OCI-LY1 (cell line): ENCODE measurements around the gene ABHD6.

Experiments used
- H2AFZ ChIP-seq: fragments of 200-600 bp; sonication (generic), shearing (Covaris generic); 2 replicates; pipeline ENCODE4 v1.6.0; 2014; ENCODE audit warnings: antibody characterized with exemption, mild to moderate bottlenecking, low read length
- H3F3A ChIP-seq: fragments of 200-600 bp; sonication (generic), shearing (Covaris generic); 2 replicates; pipeline ENCODE4 v1.6.0; 2014; ENCODE audit warnings: mild to moderate bottlenecking, antibody characterized with exemption, low read length, moderate library complexity; ENCODE audit not compliant: insufficient read depth
- H3K27ac ChIP-seq: fragments of 200-600 bp; sonication (generic); 2 replicates; pipeline ENCODE4 v1.5.1; 2014; ENCODE audit warnings: low read length, mixed run types, mild to moderate bottlenecking, low read depth; ENCODE audit not compliant: poor library complexity, severe bottlenecking
- H3K27me3 ChIP-seq: fragments of 200-600 bp; sonication (generic); 2 replicates; pipeline ENCODE4 v1.6.0; 2014; ENCODE audit warnings: antibody characterized with exemption, mild to moderate bottlenecking, low read length, moderate library complexity; ENCODE audit not compliant: insufficient read depth
- H3K36me3 ChIP-seq: fragments of 200-600 bp; sonication (generic); 2 replicates; pipeline ENCODE4 v1.6.1; 2014; ENCODE audit warnings: mild to moderate bottlenecking, antibody characterized with exemption, low read length, moderate library complexity, mixed read lengths; ENCODE audit not compliant: insufficient read depth
- H3K4me1 ChIP-seq: fragments of 200-600 bp; sonication (generic); 2 replicates; pipeline ENCODE4 v1.5.1; 2014; ENCODE audit warnings: mild to moderate bottlenecking, low read length, moderate library complexity; ENCODE audit not compliant: insufficient read depth, severe bottlenecking
- H3K4me2 ChIP-seq: fragments of 200-600 bp; sonication (generic), shearing (Covaris generic); 2 replicates; pipeline ENCODE4 v1.6.1; 2014; ENCODE audit warnings: low read length
- H3K4me3 ChIP-seq: fragments of 200-600 bp; sonication (generic); 2 replicates; pipeline ENCODE4 v1.5.1; 2014; ENCODE audit warnings: low read length, low read depth, mild to moderate bottlenecking, mixed read lengths; ENCODE audit not compliant: poor library complexity, severe bottlenecking
- H3K79me2 ChIP-seq: fragments of 200-600 bp; shearing (Covaris generic); 2 replicates; pipeline ENCODE4 v1.6.1; 2016; ENCODE audit warnings: mixed run types, low read length, mixed read lengths; ENCODE audit not compliant: insufficient read depth
- H3K9ac ChIP-seq: fragments of 200-600 bp; sonication (generic), shearing (Covaris generic); 2 replicates; pipeline ENCODE4 v1.6.1; 2014; ENCODE audit warnings: mild to moderate bottlenecking, low read length, mixed read lengths
- H3K9me2 ChIP-seq: fragments of 200-600 bp; sonication (generic), shearing (Covaris generic); 2 replicates; pipeline ENCODE4 v1.6.1; 2014; ENCODE audit warnings: low read depth, mild to moderate bottlenecking, low read length, mixed read lengths
- H3K9me3 ChIP-seq: fragments of 200-600 bp; shearing (Covaris generic); 2 replicates; pipeline ENCODE4 v1.6.1; 2014; ENCODE audit warnings: low read length, mixed read lengths
- H4K20me1 ChIP-seq: fragments of 200-600 bp; sonication (generic), shearing (Covaris generic); 2 replicates; pipeline ENCODE4 v1.6.0; 2016; ENCODE audit warnings: mild to moderate bottlenecking, low read length; ENCODE audit not compliant: insufficient read depth
- EZH2 ChIP-seq: fragments of 200-600 bp; sonication (generic), shearing (Covaris generic); IDR thresholded peaks from 2 replicates; pipeline ENCODE4 v1.8.0; 2017; ENCODE audit warnings: borderline replicate concordance, mixed run types, mild to moderate bottlenecking, antibody characterized with exemption, low read length, moderate library complexity, mixed read lengths
- TF ChIP-seq, protein P1 (sequence below): fragments of 200-600 bp; sonication (generic), shearing (Covaris generic); IDR thresholded peaks from 2 replicates; pipeline ENCODE4 v1.5.1; 2017; ENCODE audit warnings: mild to moderate bottlenecking, antibody characterized with exemption, low read length, moderate library complexity, mixed read lengths

The ABHD6 gene

DNA sequence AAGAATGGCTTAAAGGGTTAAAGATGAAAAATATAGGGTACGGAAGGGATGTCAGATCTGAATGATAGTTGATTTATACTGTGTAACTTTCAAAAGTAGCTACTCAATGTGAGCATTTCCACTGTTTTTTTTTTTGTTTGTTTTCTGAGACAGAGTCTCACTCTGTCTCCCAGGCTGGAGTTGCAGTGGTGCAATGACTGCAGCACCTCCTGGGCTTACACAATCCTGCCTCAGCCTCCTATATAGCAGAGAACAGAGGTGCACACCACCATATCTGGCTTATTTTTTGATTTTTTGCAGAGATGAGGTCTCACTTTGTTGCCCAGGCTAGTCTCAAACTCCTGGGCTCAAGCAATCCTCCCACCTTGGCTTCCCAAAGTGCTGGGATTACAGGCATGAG lies 85.2 kb downstream of the ABHD6 start:
- no peaks in the 10 kb centered on the region for H3K79me2 ChIP-seq
- H3K36me3 ChIP-seq, result peaks cover 15% of the 10 kb centered on the region; the same call in 1 of the 2 replicates
- H3K9me2 ChIP-seq, result no peaks in the 10 kb centered on the region
- H2AFZ ChIP-seq, result no peak overlapping the region
- H3K4me3 ChIP-seq, result no peak overlapping the region
- H3F3A ChIP-seq, result no peaks in the 10 kb centered on the region
- no peak overlapping the region for H3K4me2 ChIP-seq
- TF ChIP-seq EZH2, result no peak
- TF ChIP-seq, protein P1, sequence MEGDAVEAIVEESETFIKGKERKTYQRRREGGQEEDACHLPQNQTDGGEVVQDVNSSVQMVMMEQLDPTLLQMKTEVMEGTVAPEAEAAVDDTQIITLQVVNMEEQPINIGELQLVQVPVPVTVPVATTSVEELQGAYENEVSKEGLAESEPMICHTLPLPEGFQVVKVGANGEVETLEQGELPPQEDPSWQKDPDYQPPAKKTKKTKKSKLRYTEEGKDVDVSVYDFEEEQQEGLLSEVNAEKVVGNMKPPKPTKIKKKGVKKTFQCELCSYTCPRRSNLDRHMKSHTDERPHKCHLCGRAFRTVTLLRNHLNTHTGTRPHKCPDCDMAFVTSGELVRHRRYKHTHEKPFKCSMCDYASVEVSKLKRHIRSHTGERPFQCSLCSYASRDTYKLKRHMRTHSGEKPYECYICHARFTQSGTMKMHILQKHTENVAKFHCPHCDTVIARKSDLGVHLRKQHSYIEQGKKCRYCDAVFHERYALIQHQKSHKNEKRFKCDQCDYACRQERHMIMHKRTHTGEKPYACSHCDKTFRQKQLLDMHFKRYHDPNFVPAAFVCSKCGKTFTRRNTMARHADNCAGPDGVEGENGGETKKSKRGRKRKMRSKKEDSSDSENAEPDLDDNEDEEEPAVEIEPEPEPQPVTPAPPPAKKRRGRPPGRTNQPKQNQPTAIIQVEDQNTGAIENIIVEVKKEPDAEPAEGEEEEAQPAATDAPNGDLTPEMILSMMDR, result no peak
- peaks cover 54% of the 10 kb centered on the region for H3K4me1 ChIP-seq
- H3K9ac ChIP-seq, result no peak overlapping the region
- H3K27ac ChIP-seq, result peak overlapping the region; percentile 87
- H3K27me3 ChIP-seq, result no peaks in the 10 kb centered on the region
- no peaks in the 10 kb centered on the region for H3K9me3 ChIP-seq
- H4K20me1 ChIP-seq, result no peaks in the 10 kb centered on the region

DNA sequence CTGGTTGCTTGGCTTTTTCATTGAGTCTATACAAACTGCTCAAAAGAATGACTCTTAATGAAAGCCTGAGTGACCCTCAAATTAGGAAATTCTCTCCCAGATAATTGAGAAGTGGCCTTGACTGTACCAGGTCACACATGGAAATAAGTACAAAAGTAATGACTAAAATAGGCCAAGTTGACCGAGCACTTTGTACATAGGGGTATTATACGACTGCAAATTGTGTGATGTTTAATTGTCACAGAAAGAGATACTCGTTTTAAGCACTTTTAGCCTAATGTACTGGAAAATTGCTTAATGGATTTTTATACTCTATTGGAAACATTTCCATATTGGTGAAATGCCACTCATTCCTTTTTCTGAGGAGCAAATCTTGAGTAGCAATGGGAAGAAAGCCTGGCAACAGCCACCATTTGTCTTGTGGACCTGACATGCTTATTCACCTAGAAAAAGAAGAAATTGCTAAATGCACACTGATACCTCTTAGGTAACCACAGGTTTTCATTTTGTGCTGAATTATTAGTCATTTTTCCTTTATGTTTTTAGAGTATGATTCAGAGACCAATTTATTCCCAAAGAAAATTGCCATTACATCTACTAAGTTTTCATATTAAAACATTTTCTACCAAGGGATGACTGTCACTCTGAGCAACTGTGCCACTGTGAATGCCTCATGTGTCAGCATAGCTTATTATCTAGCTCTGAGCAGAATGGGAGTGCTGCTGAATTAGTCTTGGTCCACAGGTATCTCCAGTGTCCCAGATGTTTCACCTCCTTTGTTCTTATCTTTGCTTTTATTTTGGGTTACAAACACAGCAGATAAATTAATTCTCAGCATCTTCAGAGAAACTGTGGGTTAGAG lies 86.2 kb downstream of the ABHD6 start:
- peak overlapping the region; percentile 13; the same call in 1 of the 2 replicates for H3K4me2 ChIP-seq
- H3K4me3 ChIP-seq, result no peak overlapping the region
- no peaks in the 10 kb centered on the region for H3F3A ChIP-seq
- peaks cover 6% of the 10 kb centered on the region; the same call in 1 of the 2 replicates for H3K36me3 ChIP-seq
- H3K4me1 ChIP-seq, result peaks cover 54% of the 10 kb centered on the region
- no peaks in the 10 kb centered on the region for H3K9me2 ChIP-seq
- H3K9me3 ChIP-seq, result no peaks in the 10 kb centered on the region
- H3K9ac ChIP-seq, result peak overlapping the region; percentile 37
- H3K27ac ChIP-seq, result peak overlapping the region; percentile 87
- H3K27me3 ChIP-seq, result no peaks in the 10 kb centered on the region
- no peak for TF ChIP-seq EZH2
- TF ChIP-seq, protein P1, result no peak
- H2AFZ ChIP-seq, result no peak overlapping the region
- H4K20me1 ChIP-seq, result no peaks in the 10 kb centered on the region
- H3K79me2 ChIP-seq, result no peaks in the 10 kb centered on the region

DNA sequence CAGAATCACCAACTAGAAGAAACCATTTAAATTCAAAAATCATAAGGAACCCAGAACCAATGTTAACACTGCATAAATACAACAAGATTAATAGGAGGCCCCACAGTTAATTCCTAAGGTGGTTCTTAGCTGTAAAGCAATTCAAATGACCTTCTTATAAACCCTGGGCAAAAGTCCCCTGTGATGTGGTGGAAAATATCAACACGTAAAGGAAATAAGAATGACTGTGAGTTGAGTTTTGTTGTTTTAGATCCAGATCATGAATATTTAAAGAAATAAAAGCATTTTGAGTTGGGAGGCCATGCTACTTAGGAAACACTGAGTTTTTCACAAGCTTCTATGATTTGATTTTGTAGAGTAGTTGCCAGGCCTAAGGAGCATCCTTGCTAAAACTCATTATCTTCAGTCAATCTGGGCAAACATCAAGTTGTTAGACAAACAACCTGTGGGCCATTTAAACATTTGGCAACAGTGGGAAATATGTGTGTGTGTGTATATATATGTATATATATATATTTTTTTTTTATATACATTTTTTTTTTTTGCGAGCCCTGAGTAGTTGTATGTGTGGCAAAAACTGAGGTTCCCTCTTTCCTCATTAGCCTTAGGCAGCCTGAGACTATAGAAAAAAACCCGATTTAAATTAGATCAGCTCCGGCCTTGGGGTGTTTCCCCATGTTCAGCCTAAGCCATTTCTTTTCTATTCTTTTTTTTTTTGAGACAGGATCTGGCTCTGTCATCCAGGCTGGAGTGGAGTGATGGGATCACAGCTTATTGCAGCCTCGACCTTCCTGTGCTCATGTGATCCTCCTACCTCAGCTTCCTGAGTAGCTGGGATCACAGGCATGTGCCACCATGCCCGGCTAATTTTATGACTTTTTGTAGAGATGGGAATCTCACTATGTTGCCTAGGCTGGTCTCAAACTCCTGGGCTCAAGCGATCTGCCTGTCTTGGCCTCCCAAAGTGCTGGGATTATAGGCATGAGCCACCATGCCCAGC lies 87.1 kb downstream of the ABHD6 start:
- peaks cover 3% of the 10 kb centered on the region; the same call in 1 of the 2 replicates for H3K36me3 ChIP-seq
- no peak overlapping the region for H2AFZ ChIP-seq
- no peaks in the 10 kb centered on the region for H3K9me2 ChIP-seq
- H3K4me2 ChIP-seq, result peak overlapping the region; percentile 13; the same call in 1 of the 2 replicates
- TF ChIP-seq EZH2, result no peak
- TF ChIP-seq, protein P1, result no peak
- H3K9me3 ChIP-seq, result no peaks in the 10 kb centered on the region
- H4K20me1 ChIP-seq, result no peaks in the 10 kb centered on the region
- H3K27me3 ChIP-seq, result no peaks in the 10 kb centered on the region
- no peak overlapping the region for H3K4me3 ChIP-seq
- 0 out of 2 replicates have a peak, but pooled peaks cover 5% of the 10 kb centered on the region for H3F3A ChIP-seq
- no peaks in the 10 kb centered on the region for H3K79me2 ChIP-seq
- H3K27ac ChIP-seq, result peak overlapping the region; percentile 87
- H3K4me1 ChIP-seq, result peaks cover 54% of the 10 kb centered on the region
- peak overlapping the region; percentile 37 for H3K9ac ChIP-seq
